Caco-2 (cell line): ENCODE measurements around the gene GRK4. TPM values are rescaled to one million over a fixed set of nuclear protein-coding genes. Genes with fewer than 3 reads are reported as not detected.

Experiments
- BruUV-seq: library from RNA; stranded (reverse); fragments of 400-500 nt; replicated peaks from 2 replicates; lab custom pipeline; 2021; lab: Mats Ljungman, UMichigan
- CTCF ChIA-PET: fragments of 300-600 bp; sonication (Branson Sonifier 250); formaldehyde crosslinking; loops from one replicate; lab custom pipeline; 2022; ENCODE audit warnings: antibody characterized with exemption; lab: Charles Lee
- POLR2A ChIA-PET: fragments of 300-600 bp; sonication (Branson Sonifier 250); formaldehyde crosslinking; loops from one replicate; lab custom pipeline; 2022; ENCODE audit warnings: antibody characterized with exemption; lab: Charles Lee
- DNase-seq, 2 experiments: peaks; one replicate each; pipeline versions ENCODE4 v3.0.0 to v3.0.0-alpha.2; 2020 to 2022
- H3K27me3 ChIP-seq: replicated peaks from 2 replicates; pipeline ENCODE4 v1.6.0; 2011; ENCODE audit warnings: low read length; ENCODE audit not compliant: control insufficient read depth, insufficient read depth
- H3K36me3 ChIP-seq: 2 replicates; pipeline ENCODE4 v1.5.1; 2011; ENCODE audit warnings: low read length; ENCODE audit not compliant: control insufficient read depth, insufficient read depth
- H3K4me1 ChIP-seq: fragments of 250-450 bp; sonication (Bioruptor Pico); 2 replicates; pipeline ENCODE4 v1.5.1; 2020; ENCODE audit warnings: mild to moderate bottlenecking
- H3K4me3 ChIP-seq: 2 replicates; pipeline ENCODE4 v1.5.1; 2011; ENCODE audit warnings: low read depth, mild to moderate bottlenecking, control low read depth, low read length
- H3K9me3 ChIP-seq: fragments of 250-450 bp; sonication (Bioruptor Pico); 2 replicates; pipeline ENCODE4 v1.5.1; 2020; ENCODE audit warnings: mild to moderate bottlenecking, moderate library complexity
- H3K27ac Mint-ChIP-seq: one replicate; pipeline ENCODE4 v1.8.0; 2022; ENCODE audit warnings: mixed read lengths; ENCODE audit not compliant: unreplicated experiment
- H3K27me3 Mint-ChIP-seq: one replicate; pipeline ENCODE4 v1.8.0; 2022; ENCODE audit warnings: mixed read lengths; ENCODE audit not compliant: insufficient read depth, unreplicated experiment
- H3K36me3 Mint-ChIP-seq: one replicate; pipeline ENCODE4 v1.8.0; 2022; ENCODE audit warnings: mild to moderate bottlenecking, mixed read lengths; ENCODE audit not compliant: insufficient read depth, unreplicated experiment
- H3K4me1 Mint-ChIP-seq: one replicate; pipeline ENCODE4 v1.8.0; 2022; ENCODE audit warnings: low read depth, mixed read lengths; ENCODE audit not compliant: unreplicated experiment
- H3K4me3 Mint-ChIP-seq: one replicate; pipeline ENCODE4 v1.8.0; 2022; ENCODE audit warnings: mild to moderate bottlenecking, moderate library complexity, mixed read lengths; ENCODE audit not compliant: unreplicated experiment
- H3K9me3 Mint-ChIP-seq: one replicate; pipeline ENCODE4 v1.8.0; 2022; ENCODE audit warnings: mixed read lengths; ENCODE audit not compliant: unreplicated experiment
- CTCF ChIP-seq, 2 experiments: fragments of 200-600 bp in 1 of 2; IDR thresholded peaks; 1 replicate in 1 of 2; 2 replicates in 1 of 2; pipeline versions ENCODE4 v1.5.1 to v1.8.0; 2011 to 2022; ENCODE audit warnings: antibody characterized with exemption in 1 of 2, control low read depth in 1 of 2, inconsistent platforms in 1 of 2, low read depth in 1 of 2, low read length in 1 of 2, mild to moderate bottlenecking in 1 of 2, moderate library complexity in 1 of 2; ENCODE audit not compliant: insufficient read depth in 1 of 2, severe bottlenecking in 1 of 2, unreplicated experiment in 1 of 2
- intact Hi-C: fragments of 100-400 bp; cut with micrococcal nuclease; formaldehyde crosslinking; loops from one replicate; pipeline ENCODE4 v1.10.0; 2022; ENCODE audit not compliant: unreplicated experiment
- total RNA-seq: library from RNA; stranded (reverse); gene quantifications from 2 replicates; pipeline ENCODE4 v1.2.3, GENCODE V29; 2022

GRK4 gene
- total RNA-seq, 1 experiment from 2014 or later: 7.1 TPM

- no peak overlapping the region for H3K27ac Mint-ChIP-seq
- TSS peak; percentile 73 for BruUV-seq
- H3K4me3 Mint-ChIP-seq: no peak overlapping the region
- Histone ChIP-seq H3K36me3 (no peaks in the 10 kb centered on the region; the same call in none of the 2 replicates), H3K4me3 (no peak overlapping the region), H3K4me1 (peaks cover 8% of the 10 kb centered on the region; the same call in 1 of the 2 replicates), H3K9me3 (no peaks in the 10 kb centered on the region), H3K27me3 (no peaks in the 10 kb centered on the region)
- TF ChIP-seq CTCF (IDR thresholded peaks at IDR 0.05; ENCODE audit: insufficient read depth in 1 of 2, low read depth in 1 of 2, low read length in 1 of 2, severe bottlenecking in 1 of 2, unreplicated experiment in 1 of 2): no peak
- POLR2A ChIA-PET: no interaction called here
- peak in 1 of 2 experiments; percentile 18 for DNase-seq
- H3K4me1 Mint-ChIP-seq: no peaks in the 10 kb centered on the region
- H3K27me3 Mint-ChIP-seq: no peaks in the 10 kb centered on the region
- intact Hi-C loops: no loop called here
- peaks cover 76% of the 10 kb centered on the region for H3K36me3 Mint-ChIP-seq
- H3K9me3 Mint-ChIP-seq: no peaks in the 10 kb centered on the region
- CTCF ChIA-PET: no interaction called here
Observed at GRCh38 chr4:2929469-2929868, 33.9 kb upstream of the GRK4 start.

- Histone ChIP-seq H3K4me3 (no peak overlapping the region), H3K27me3 (no peaks in the 10 kb centered on the region), H3K36me3 (no peaks in the 10 kb centered on the region; the same call in none of the 2 replicates), H3K9me3 (no peaks in the 10 kb centered on the region), H3K4me1 (peaks cover 8% of the 10 kb centered on the region; the same call in 1 of the 2 replicates)
- BruUV-seq: no TSS peak
- intact Hi-C loops: no loop called here
- H3K9me3 Mint-ChIP-seq: no peaks in the 10 kb centered on the region
- ChIA-PET POLR2A (interaction anchor here (0.5 to 0.7 kb wide), 2 partner anchors 251 to 314 kb away, joined by 3 to 4 read pairs; no protein-coding TSS in a partner anchor), CTCF (no interaction called here)
- H3K4me1 Mint-ChIP-seq: no peaks in the 10 kb centered on the region
- peaks cover 78% of the 10 kb centered on the region for H3K36me3 Mint-ChIP-seq
- no peak for TF ChIP-seq CTCF (IDR thresholded peaks at IDR 0.05; ENCODE audit: insufficient read depth in 1 of 2, low read depth in 1 of 2, low read length in 1 of 2, severe bottlenecking in 1 of 2, unreplicated experiment in 1 of 2)
- DNase-seq: peak; percentile 34 to 42
- no peak overlapping the region for H3K27ac Mint-ChIP-seq
- no peaks in the 10 kb centered on the region for H3K27me3 Mint-ChIP-seq
- H3K4me3 Mint-ChIP-seq: no peak overlapping the region
Observed at GRCh38 chr4:2930135-2930757, 33.1 kb upstream of the GRK4 start.

GRCh38 chr4:2930758-2931511, 32.4 kb upstream of the GRK4 start:
- peak; percentile 18 to 23 for TF ChIP-seq CTCF (IDR thresholded peaks at IDR 0.05; ENCODE audit: insufficient read depth in 1 of 2, low read depth in 1 of 2, low read length in 1 of 2, severe bottlenecking in 1 of 2, unreplicated experiment in 1 of 2)
- no peaks in the 10 kb centered on the region for H3K4me1 Mint-ChIP-seq
- H3K4me3 Mint-ChIP-seq: no peak overlapping the region
- Histone ChIP-seq H3K9me3 (no peaks in the 10 kb centered on the region), H3K36me3 (no peaks in the 10 kb centered on the region; the same call in 1 of the 2 replicates), H3K4me3 (no peak overlapping the region), H3K4me1 (peaks cover 10% of the 10 kb centered on the region), H3K27me3 (no peaks in the 10 kb centered on the region)
- no peaks in the 10 kb centered on the region for H3K27me3 Mint-ChIP-seq
- TSS peak; percentile 24 for BruUV-seq
- intact Hi-C loops: no loop called here
- no peak overlapping the region for H3K27ac Mint-ChIP-seq
- peak; percentile 37 to 42 for DNase-seq
- H3K9me3 Mint-ChIP-seq: no peaks in the 10 kb centered on the region
- CTCF ChIA-PET: no interaction called here
- H3K36me3 Mint-ChIP-seq: peaks cover 81% of the 10 kb centered on the region
- POLR2A ChIA-PET: interaction anchor here (0.7 kb wide), 1 partner anchor 313 kb away, joined by 3 read pairs; no protein-coding TSS in a partner anchor
